Endothelial cell (in vitro differentiated cells): ENCODE data around the gene PTPRM. TPM values are rescaled to one million over a fixed set of nuclear protein-coding genes. Genes with fewer than 3 reads are reported as not detected.

ENCODE experiments used
- DNase-seq: peaks from one replicate; pipeline ENCODE4 v3.0.0; 2021; ENCODE audit warnings: low spot score
- H3K27ac Mint-ChIP-seq: one replicate; pipeline ENCODE4 v1.8.0; 2021; ENCODE audit warnings: mixed read lengths, inconsistent platforms; ENCODE audit not compliant: unreplicated experiment
- H3K27me3 Mint-ChIP-seq: one replicate; pipeline ENCODE4 v1.8.0; 2021; ENCODE audit warnings: mild to moderate bottlenecking, moderate library complexity, mixed read lengths, inconsistent platforms; ENCODE audit not compliant: unreplicated experiment
- H3K36me3 Mint-ChIP-seq: one replicate; pipeline ENCODE4 v1.8.0; 2021; ENCODE audit warnings: mild to moderate bottlenecking, low read depth, mixed read lengths, inconsistent platforms; ENCODE audit not compliant: unreplicated experiment
- H3K4me1 Mint-ChIP-seq: one replicate; pipeline ENCODE4 v1.8.0; 2021; ENCODE audit warnings: mild to moderate bottlenecking, mixed read lengths, inconsistent platforms; ENCODE audit not compliant: unreplicated experiment
- H3K4me3 Mint-ChIP-seq: one replicate; pipeline ENCODE4 v1.8.0; 2021; ENCODE audit warnings: mild to moderate bottlenecking, mixed read lengths, inconsistent platforms; ENCODE audit not compliant: unreplicated experiment
- H3K9me3 Mint-ChIP-seq: one replicate; pipeline ENCODE4 v1.8.0; 2021; ENCODE audit warnings: mixed read lengths, inconsistent platforms; ENCODE audit not compliant: unreplicated experiment
- total RNA-seq: library from RNA; stranded (reverse); fragmentation: NEBNext Ultra II Directional; extraction: Animal tissue kit (Norgen Biotek cat#: 25700); gene quantifications from one replicate; pipeline ENCODE4 v1.2.1, GENCODE V29; 2021; ENCODE audit not compliant: unreplicated experiment
- TF ChIP-seq, protein P1 (sequence below): fragments of 200-600 bp; sonication (generic); IDR thresholded peaks from one replicate; pipeline ENCODE4 v1.5.0; 2021; ENCODE audit warnings: antibody characterized with exemption; ENCODE audit not compliant: unreplicated experiment

PTPRM gene
- total RNA-seq, 1 donor from 2014 or later = 284 TPM

DNA sequence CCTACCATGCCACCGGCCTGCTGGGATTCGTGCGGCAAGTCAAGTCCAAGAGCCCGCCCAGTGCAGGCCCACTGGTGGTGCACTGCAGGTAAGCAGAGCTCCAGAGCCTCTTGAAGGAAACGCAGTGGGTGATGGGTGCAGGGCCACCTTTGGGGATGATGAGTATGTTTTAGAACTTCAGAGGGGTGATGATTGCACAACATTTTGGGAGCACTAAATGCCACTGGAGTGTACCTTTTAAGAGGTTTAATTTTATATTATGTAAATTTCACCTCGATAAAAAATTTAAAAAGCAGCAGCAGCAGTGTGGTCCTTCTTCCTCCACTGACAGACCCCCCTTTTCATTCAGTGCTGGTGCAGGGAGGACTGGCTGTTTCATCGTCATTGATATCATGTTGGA lies 809.0 kb downstream of the PTPRM start:
- peaks cover 47% of the 10 kb centered on the region for H3K36me3 Mint-ChIP-seq

DNA sequence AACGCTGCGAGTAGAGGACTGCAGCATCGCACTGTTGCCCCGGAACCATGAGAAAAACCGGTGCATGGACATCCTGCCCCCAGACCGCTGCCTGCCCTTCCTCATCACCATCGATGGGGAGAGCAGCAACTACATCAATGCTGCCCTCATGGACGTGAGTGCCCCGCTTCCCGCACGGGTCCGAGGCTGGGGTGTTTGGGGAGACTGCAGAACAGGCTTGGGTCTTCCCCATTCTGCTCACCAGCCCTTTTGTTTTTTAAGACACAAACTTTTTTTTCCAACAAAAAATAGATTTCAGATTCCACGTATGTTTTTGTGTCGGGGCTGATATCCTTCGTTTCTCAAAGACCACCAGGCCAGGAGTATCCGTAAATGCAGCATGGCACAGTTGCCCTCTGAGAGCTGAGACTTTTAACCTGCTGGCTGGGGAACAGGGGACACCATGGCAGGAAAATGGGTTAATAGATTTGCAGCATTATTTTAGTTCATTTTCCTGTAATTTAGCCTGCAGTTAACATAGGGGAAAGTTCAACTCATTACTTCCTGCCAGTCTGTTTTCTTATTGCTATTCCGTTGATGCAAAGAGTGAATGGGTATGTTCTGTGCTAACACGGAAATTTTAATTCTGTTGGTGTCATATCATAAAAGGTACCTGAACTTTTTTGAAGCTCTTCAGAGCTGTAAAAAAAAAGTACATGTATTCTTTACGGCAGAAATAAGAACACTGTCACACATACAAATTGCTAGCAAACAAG lies 812.2 kb downstream of the PTPRM start:
- peaks cover 60% of the 10 kb centered on the region for H3K36me3 Mint-ChIP-seq
- peaks cover 5% of the 10 kb centered on the region for H3K4me1 Mint-ChIP-seq
- no peaks in the 10 kb centered on the region for H3K9me3 Mint-ChIP-seq
- TF ChIP-seq, protein P1, sequence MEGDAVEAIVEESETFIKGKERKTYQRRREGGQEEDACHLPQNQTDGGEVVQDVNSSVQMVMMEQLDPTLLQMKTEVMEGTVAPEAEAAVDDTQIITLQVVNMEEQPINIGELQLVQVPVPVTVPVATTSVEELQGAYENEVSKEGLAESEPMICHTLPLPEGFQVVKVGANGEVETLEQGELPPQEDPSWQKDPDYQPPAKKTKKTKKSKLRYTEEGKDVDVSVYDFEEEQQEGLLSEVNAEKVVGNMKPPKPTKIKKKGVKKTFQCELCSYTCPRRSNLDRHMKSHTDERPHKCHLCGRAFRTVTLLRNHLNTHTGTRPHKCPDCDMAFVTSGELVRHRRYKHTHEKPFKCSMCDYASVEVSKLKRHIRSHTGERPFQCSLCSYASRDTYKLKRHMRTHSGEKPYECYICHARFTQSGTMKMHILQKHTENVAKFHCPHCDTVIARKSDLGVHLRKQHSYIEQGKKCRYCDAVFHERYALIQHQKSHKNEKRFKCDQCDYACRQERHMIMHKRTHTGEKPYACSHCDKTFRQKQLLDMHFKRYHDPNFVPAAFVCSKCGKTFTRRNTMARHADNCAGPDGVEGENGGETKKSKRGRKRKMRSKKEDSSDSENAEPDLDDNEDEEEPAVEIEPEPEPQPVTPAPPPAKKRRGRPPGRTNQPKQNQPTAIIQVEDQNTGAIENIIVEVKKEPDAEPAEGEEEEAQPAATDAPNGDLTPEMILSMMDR = no peak
- no peak overlapping the region for H3K4me3 Mint-ChIP-seq
- no peak for DNase-seq
- H3K27me3 Mint-ChIP-seq = no peaks in the 10 kb centered on the region
- H3K27ac Mint-ChIP-seq = no peak overlapping the region

More for the DNA sequence above, 809.0 kb downstream of the PTPRM start:
- TF ChIP-seq, protein P1 = no peak
- no peaks in the 10 kb centered on the region for H3K9me3 Mint-ChIP-seq
- no peak overlapping the region for H3K4me3 Mint-ChIP-seq
- no peaks in the 10 kb centered on the region for H3K27me3 Mint-ChIP-seq
- peaks cover 10% of the 10 kb centered on the region for H3K4me1 Mint-ChIP-seq
- no peak for DNase-seq
- no peak overlapping the region for H3K27ac Mint-ChIP-seq

DNA sequence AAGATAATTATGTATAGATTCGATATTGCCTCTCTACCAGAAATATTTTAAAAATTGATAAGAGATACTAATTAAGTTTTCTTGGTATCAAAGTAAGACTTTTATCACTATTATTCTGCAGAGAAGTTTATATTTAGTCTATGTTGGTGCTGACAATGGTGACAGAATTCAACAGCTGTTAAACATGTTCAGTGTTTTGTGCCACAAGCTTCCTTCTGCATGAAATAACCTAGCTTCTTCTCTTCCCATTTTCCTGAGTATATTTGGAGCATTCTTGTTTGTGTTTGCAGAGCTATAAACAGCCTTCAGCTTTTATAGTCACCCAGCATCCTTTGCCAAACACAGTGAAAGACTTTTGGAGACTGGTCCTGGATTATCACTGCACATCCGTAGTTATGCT lies 812.9 kb downstream of the PTPRM start:
- H3K36me3 Mint-ChIP-seq = peaks cover 62% of the 10 kb centered on the region
- H3K4me1 Mint-ChIP-seq = peaks cover 5% of the 10 kb centered on the region
- no peak overlapping the region for H3K27ac Mint-ChIP-seq
- no peak for DNase-seq
- H3K27me3 Mint-ChIP-seq = no peaks in the 10 kb centered on the region
- H3K4me3 Mint-ChIP-seq = peak overlapping the region; percentile 22
- no peaks in the 10 kb centered on the region for H3K9me3 Mint-ChIP-seq
- TF ChIP-seq, protein P1 = no peak

DNA sequence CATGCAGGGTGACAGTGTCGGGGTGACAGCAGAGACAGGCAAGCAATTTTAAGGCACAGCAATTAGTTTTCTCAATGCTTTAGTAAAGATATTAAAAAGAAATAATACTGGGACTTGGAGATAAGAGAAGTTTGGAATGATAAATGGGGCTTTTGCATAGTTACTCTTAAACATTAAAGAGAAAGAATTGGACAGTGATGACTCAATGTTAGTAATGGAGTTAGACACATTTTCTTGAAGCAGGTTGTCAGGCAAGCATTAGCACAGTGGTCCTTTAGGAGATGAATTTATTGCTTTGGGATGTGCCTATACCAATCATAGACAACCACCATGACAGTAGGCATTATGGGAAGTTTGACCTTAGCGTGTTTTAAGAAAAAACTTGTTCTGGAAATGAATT lies 813.8 kb downstream of the PTPRM start:
- TF ChIP-seq, protein P1 = no peak
- Mint-ChIP-seq H3K36me3 (peaks cover 64% of the 10 kb centered on the region), H3K27me3 (no peaks in the 10 kb centered on the region), H3K4me1 (peaks cover under 1% of the 10 kb centered on the region), H3K27ac (no peak overlapping the region), H3K4me3 (no peak overlapping the region), H3K9me3 (no peaks in the 10 kb centered on the region)
- DNase-seq = no peak

DNA sequence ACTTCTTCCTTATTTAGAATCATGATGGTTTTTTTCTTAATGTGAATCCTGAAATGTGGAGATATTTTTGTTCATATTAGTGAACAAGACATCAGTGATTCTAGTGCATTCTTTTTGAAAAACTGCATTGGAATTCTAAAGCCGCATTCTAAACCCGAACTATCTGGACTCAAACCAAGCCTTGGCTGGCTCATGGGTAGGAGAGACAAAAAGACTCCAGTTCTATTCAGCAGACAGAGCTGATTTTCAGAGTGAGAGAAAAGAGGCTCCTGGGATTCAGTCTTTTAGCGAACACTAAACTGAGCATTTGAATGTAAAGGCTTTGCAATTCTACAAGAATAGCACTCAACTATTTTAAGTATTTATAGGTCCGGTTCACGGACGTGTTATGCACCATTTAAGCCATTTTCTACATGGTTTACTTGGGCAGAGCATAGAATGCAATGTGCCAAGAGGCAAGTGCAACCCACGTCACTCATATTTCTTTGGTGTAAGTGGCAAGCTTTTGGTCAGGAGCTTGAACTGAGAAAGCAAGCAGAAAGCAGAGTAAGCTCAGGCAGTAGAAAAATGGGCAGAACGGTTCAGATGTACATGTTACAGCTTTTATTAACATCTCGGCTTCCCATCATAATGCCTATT lies 814.8 kb downstream of the PTPRM start:
- Mint-ChIP-seq H3K4me3 (no peak overlapping the region), H3K9me3 (no peaks in the 10 kb centered on the region), H3K27me3 (peaks cover 1% of the 10 kb centered on the region), H3K27ac (no peak overlapping the region), H3K36me3 (peaks cover 68% of the 10 kb centered on the region), H3K4me1 (no peaks in the 10 kb centered on the region)
- TF ChIP-seq, protein P1 = no peak
- no peak for DNase-seq
